NCI-H748 treated with DMSO at 0.1 percent for 48 hours (cell line): ENCODE results near the gene TOMM22.

Experiments used
- DNase-seq: peaks from one replicate; lab custom pipeline; 2025; lab: John Stamatoyannopoulos, UW

TOMM22 gene

DNA sequence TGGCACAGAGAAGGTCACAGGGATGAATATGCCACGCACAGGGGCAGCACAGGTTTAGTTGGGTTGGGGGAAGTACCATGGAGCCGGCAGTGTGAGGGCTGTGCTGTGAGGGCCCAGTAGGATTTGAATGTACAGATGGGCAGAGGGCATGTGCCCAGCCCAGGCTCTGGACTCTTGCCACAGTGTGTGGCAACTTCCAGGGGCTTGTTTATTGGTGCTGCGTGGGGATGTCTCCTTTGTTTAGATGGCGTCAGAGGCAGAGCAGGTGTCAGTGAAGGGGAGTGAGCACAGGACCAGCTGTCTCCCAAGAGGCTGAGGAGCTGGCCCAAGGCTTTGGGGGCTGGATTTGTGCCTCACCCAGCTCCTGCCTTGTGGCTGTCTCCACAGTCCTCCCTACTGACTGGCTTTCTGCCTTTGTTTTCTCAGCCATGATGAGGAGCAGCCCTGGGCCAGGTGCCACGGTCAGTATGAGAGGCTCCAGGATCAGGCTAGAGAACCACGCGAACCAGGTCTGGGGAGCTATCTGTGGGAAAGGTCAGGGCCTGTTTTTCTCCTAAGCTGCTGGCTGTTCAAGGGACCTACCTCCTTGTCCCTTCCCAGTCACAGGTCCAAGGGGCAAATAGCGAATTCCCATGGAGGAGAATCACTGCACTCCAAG lies 52.1 kb downstream of the TOMM22 start:
- no peak for DNase-seq

- no peak for DNase-seq
These were observed 52.8 kb downstream of the TOMM22 start for GRCh38 chr22:38734421-38735100.
